ENCODE results near the gene MTURN. TPM values are rescaled to one million over a fixed set of nuclear protein-coding genes. Genes with fewer than 3 reads are reported as not detected.
"Not testable (repeated sequence)": the region's sequence is repeated elsewhere in the genome, so short reads cannot be mapped to it uniquely, and the experiment has no call there.

The MTURN gene
- total RNA-seq, 6 experiments from 2014 or later: 2.2 to 5.2 (median 2.9) TPM

- H3K9me3 ChIP-seq: no peaks in the 10 kb centered on the region
- no peak for ATAC-seq
- WGBS (ENCODE audit: insufficient coverage, low coverage, low lambda C conversion rate, missing lambda C conversion rate): 81% methylated on average over 2 of the region's 2 CpGs
These were observed 43.3 kb upstream of the MTURN start for GRCh38 chr7:30091491-30091912.

DNA sequence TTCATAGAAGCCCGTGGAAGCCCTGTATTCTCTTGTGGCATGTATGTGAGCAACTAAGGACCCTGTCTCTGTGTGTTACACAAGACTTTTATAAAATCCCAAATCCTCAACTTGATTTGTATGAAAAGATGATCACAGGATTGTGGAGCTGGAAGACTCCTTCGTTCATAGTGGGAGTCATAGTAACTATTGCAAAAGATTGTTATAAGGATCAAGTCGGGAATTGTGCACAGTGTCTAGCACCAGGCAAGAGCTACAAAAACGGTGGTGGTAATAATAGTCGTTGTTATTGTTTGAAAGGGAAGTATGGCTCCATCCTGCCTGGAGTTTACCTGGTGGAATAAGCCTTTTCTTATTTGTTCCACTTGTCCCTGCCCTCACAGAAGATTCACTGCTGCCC lies 42.8 kb upstream of the MTURN start:
- Histone ChIP-seq H3K4me1 (no peaks in the 10 kb centered on the region), H3K27me3 (no peaks in the 10 kb centered on the region), H3K27ac (no peak overlapping the region), H3K9me3 (no peaks in the 10 kb centered on the region), H3K36me3 (no peaks in the 10 kb centered on the region), H3K4me3 (no peak overlapping the region)
- intact Hi-C loops (cut with DNase I): no loop called here
- ATAC-seq (no peak), DNase-seq (no peak)
- WGBS (ENCODE audit: insufficient coverage, low coverage, low lambda C conversion rate, missing lambda C conversion rate): 78% methylated on average over 5 of the region's 5 CpGs
- no peak for TF ChIP-seq CTCF (IDR thresholded peaks at IDR 0.05)
- TF ChIP-seq POLR2A (IDR thresholded peaks at IDR 0.05): no peak

More at GRCh38 chr7:30091491-30091912, 43.3 kb upstream of the MTURN start:
- no peaks in the 10 kb centered on the region for H3K27me3 ChIP-seq
- intact Hi-C loops (cut with DNase I): no loop called here
- no peaks in the 10 kb centered on the region for H3K4me1 ChIP-seq
- H3K36me3 ChIP-seq: no peaks in the 10 kb centered on the region
- TF ChIP-seq CTCF (IDR thresholded peaks at IDR 0.05) (no peak), POLR2A (IDR thresholded peaks at IDR 0.05) (no peak)
- H3K27ac ChIP-seq: no peak overlapping the region
- no peak for DNase-seq
- no peak overlapping the region for H3K4me3 ChIP-seq

DNA sequence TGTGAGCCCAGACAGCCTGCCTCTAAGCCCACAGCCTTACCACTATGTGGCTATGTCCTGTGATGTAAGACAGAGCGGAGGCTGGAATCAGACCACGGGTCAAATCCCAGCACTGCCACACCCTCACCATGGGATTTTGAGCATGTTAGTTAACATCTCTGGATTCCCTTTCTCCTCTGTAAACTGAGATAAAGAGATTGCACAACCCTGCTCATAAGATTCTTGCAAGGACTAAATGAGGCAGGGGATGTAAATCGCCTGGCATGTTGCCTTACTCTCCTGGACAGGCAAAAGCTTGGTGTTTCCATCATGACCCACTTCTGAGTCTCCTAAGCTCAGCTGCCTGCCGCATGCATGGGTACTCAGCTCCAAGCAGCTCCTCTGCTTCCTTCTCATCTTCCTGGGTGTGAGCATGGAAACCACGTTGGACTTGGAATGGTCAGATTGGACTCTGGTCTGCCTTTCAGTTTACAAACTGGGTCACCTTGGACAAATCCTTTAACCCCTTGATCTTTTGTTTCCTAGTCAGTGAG lies 41.3 kb upstream of the MTURN start:
- intact Hi-C loops (cut with DNase I): no loop called here
- ATAC-seq: peak in 1 of 4 donors; percentile 21

DNA sequence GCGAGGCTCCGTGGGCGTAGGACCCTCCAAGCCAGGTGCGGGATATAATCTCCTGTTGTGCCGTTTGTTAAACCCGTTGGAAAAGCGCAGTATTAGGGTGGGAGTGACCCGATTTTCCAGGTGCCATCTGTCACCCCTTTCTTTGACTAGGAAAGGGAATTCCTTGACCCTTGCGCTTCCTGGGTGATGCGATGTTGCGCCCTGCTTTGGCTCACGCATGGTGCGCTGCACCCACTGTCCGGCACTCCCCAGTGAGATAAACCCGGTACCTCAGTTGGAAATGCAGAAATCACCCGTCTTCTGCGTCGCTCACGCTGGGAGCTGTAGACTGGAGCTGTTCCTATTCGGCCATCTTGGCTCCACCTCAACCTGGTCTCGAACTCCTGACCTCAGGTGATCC lies 36.2 kb upstream of the MTURN start:
- H3K9me3 ChIP-seq, H3K4me1 ChIP-seq: not testable (repeated sequence)

More for the DNA sequence above, 41.3 kb upstream of the MTURN start:
- no peak overlapping the region for H3K4me3 ChIP-seq
- H3K36me3 ChIP-seq: no peaks in the 10 kb centered on the region
- no peaks in the 10 kb centered on the region for H3K27me3 ChIP-seq
- no peaks in the 10 kb centered on the region for H3K9me3 ChIP-seq
- DNase-seq: no peak
- no peaks in the 10 kb centered on the region for H3K4me1 ChIP-seq
- TF ChIP-seq POLR2A (IDR thresholded peaks at IDR 0.05) (no peak), CTCF (IDR thresholded peaks at IDR 0.05) (no peak)
- H3K27ac ChIP-seq: no peak overlapping the region
- WGBS (ENCODE audit: insufficient coverage, low coverage, low lambda C conversion rate, missing lambda C conversion rate): 67% methylated on average over 5 of the region's 5 CpGs

GRCh38 chr7:30102281-30102680 lies 32.5 kb upstream of the MTURN start:
- TF ChIP-seq POLR2A (IDR thresholded peaks at IDR 0.05) (no peak), CTCF (IDR thresholded peaks at IDR 0.05) (no peak)
- ATAC-seq (no peak), DNase-seq (no peak)
- H3K27ac ChIP-seq: no peak overlapping the region
- H3K9me3 ChIP-seq: no peaks in the 10 kb centered on the region
- H3K4me1 ChIP-seq: no peaks in the 10 kb centered on the region
- WGBS (ENCODE audit: insufficient coverage, low coverage, low lambda C conversion rate, missing lambda C conversion rate): 72% methylated on average over 3 of the region's 3 CpGs
- intact Hi-C loops (cut with DNase I): no loop called here
- no peak overlapping the region for H3K4me3 ChIP-seq
- no peaks in the 10 kb centered on the region for H3K27me3 ChIP-seq
- H3K36me3 ChIP-seq: no peaks in the 10 kb centered on the region

More for the DNA sequence above, 36.2 kb upstream of the MTURN start:
- WGBS (ENCODE audit: insufficient coverage, low coverage, low lambda C conversion rate, missing lambda C conversion rate): 83% methylated on average over 1 of the region's 21 CpGs
- ATAC-seq; H3K27ac ChIP-seq; H3K27me3 ChIP-seq; H3K4me3 ChIP-seq; intact Hi-C loops (cut with DNase I); H3K36me3 ChIP-seq; DNase-seq: not testable (repeated sequence)

Data from right lobe of liver (tissue), 6 donors.